ENCODE measurements around the gene CFAP57.

DNA sequence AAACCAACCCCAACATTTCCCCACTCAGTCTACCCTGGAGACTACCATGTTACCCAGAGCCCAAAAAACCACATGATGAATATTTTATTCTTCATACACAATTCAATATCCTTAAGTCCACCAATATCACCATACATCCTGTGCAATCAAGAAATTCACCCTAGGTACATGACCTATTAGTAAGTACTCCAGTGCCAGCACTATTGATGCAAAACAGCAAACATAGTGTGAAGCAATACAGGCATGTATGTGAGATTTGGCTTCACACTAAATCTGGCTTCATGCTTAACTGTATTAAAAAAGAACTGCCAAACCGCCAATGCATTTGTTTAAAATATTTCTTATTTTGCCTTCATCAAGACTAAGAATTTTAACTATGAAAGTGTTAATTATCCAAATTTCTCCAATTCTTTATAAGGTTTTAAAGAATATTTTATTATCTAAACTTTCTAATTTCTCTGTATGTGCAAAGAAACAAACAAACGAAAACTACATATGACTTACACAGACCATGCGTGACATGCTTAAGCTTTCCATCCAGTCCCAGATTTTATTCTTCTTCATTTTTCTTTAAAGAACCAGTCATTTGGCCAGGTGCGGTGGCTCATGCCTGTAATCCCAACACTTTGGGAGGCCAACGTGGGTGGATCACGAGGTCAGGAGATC, 75.3 kb downstream of the CFAP57 start:
- TF ChIP-seq, protein P1, sequence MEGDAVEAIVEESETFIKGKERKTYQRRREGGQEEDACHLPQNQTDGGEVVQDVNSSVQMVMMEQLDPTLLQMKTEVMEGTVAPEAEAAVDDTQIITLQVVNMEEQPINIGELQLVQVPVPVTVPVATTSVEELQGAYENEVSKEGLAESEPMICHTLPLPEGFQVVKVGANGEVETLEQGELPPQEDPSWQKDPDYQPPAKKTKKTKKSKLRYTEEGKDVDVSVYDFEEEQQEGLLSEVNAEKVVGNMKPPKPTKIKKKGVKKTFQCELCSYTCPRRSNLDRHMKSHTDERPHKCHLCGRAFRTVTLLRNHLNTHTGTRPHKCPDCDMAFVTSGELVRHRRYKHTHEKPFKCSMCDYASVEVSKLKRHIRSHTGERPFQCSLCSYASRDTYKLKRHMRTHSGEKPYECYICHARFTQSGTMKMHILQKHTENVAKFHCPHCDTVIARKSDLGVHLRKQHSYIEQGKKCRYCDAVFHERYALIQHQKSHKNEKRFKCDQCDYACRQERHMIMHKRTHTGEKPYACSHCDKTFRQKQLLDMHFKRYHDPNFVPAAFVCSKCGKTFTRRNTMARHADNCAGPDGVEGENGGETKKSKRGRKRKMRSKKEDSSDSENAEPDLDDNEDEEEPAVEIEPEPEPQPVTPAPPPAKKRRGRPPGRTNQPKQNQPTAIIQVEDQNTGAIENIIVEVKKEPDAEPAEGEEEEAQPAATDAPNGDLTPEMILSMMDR (conservative IDR thresholded peaks at IDR 0.05), result no peak
- TF ChIP-seq EZH2 (IDR thresholded peaks at IDR 0.05; ENCODE audit: low read depth), result no peak
